Measurements from ENCODE around the gene UBXN4. TPM values are rescaled to one million over a fixed set of nuclear protein-coding genes. Genes with fewer than 3 reads are reported as not detected.

The UBXN4 gene
- total and polyA plus RNA-seq, 2 of the 4 experiments (the other 2 are of a cell fraction): 48.1 to 49.1 TPM

- no peaks in the 10 kb centered on the region for H4K20me1 ChIP-seq (ENCODE audit: insufficient read depth, low read length)
- H3K79me1 ChIP-seq (ENCODE audit: low read depth in 1 of 2, low read length in 2 of 2): no peaks in the 10 kb centered on the region
- WGBS, 2 experiments (ENCODE audit: extremely low coverage in 2 of 2, insufficient read length in 1 of 2): 67% methylated on average over 3 of the region's 3 CpGs; no CpG with 5 or more reads in 1 of the 2 experiments
- no peak overlapping the region for H2BK20ac ChIP-seq (ENCODE audit: low read depth, low read length)
- H4K5ac ChIP-seq (ENCODE audit: low read depth, low read length): no peak overlapping the region
- H2AFZ ChIP-seq (replicated peaks; ENCODE audit: low read length, poor library complexity): no peak overlapping the region
- H3K9me1 ChIP-seq (ENCODE audit: insufficient read depth, low read length): no peaks in the 10 kb centered on the region
- H3K4me1 ChIP-seq (ENCODE audit: control insufficient read depth, insufficient read depth, low read length): no peaks in the 10 kb centered on the region
- in situ Hi-C loops (cut with MboI; ENCODE audit: low sequenced_read_pairs) (no loop called here), dilution Hi-C loops (cut with HindIII; ENCODE audit: low sequenced_read_pairs, unreplicated experiment) (no loop called here), intact Hi-C loops (cut with micrococcal nuclease) (no loop called here)
- no peak overlapping the region for H3K4ac ChIP-seq (ENCODE audit: low read depth, low read length)
- H3K23ac ChIP-seq (ENCODE audit: low read depth, low read length): no peak overlapping the region
- H2AK5ac ChIP-seq (ENCODE audit: low read depth, low read length): no peak overlapping the region
- H3K18ac ChIP-seq (ENCODE audit: low read depth, low read length): no peak overlapping the region
- no peak overlapping the region for H3K9ac ChIP-seq (ENCODE audit: low read depth, low read length)
- H3K36me3 ChIP-seq (ENCODE audit: control insufficient read depth, insufficient read depth, low read length): no peaks in the 10 kb centered on the region
- H2BK15ac ChIP-seq (ENCODE audit: low read depth, low read length): no peak overlapping the region
- no peak overlapping the region for H3K4me2 ChIP-seq (ENCODE audit: low read depth, low read length)
- ATAC-seq (ENCODE audit: low read depth): no peak
- H2AK9ac ChIP-seq (replicated peaks; ENCODE audit: low read depth, low read length, poor library complexity): no peak overlapping the region
- no TSS peak for BruUV-seq (replicated peaks)
- DNase-seq: no peak
- no peak overlapping the region for H3K14ac ChIP-seq (replicated peaks; ENCODE audit: low read depth, low read length)
- no peak overlapping the region for H3K4me3 ChIP-seq (ENCODE audit: insufficient read depth, low read depth, low read length)
- CTCF ChIA-PET: no interaction called here
- TF ChIP-seq SMC3 (IDR thresholded peaks at IDR 0.05; ENCODE audit: low read depth, low read length): no peak
- no peak for TF ChIP-seq MXI1 (IDR thresholded peaks at IDR 0.05; ENCODE audit: borderline replicate concordance, low read depth, low read length)
- no peak for TF ChIP-seq USF2 (IDR thresholded peaks at IDR 0.05; ENCODE audit: low read depth, low read length)
- peaks cover 2% of the 10 kb centered on the region for H3K27me3 ChIP-seq (ENCODE audit: control insufficient read depth, insufficient read depth, low read length)
- POLR2A ChIA-PET (ENCODE audit: unreplicated experiment): no interaction called here
- H2BK5ac ChIP-seq (ENCODE audit: low read depth, low read length, poor library complexity, severe bottlenecking): no peak overlapping the region
- H3K27ac ChIP-seq (ENCODE audit: insufficient read depth, low read length): no peak overlapping the region
- no peak overlapping the region for H4K8ac ChIP-seq (ENCODE audit: low read depth in 2 of 2, low read length in 2 of 2)
- H3K56ac ChIP-seq (ENCODE audit: extremely low read depth, insufficient read depth, low read length): no peak overlapping the region
- no peak overlapping the region for H2BK120ac ChIP-seq (ENCODE audit: low read depth, low read length)
- H3K9me3 ChIP-seq (ENCODE audit: control insufficient read depth, insufficient read depth, low read length): peaks cover 3% of the 10 kb centered on the region; the same call in 1 of the 2 replicates
- no peak overlapping the region for H4K91ac ChIP-seq (ENCODE audit: insufficient read depth, low read depth, low read length)
These were observed 60.7 kb downstream of the UBXN4 start for GRCh38 chr2:135802350-135802749.

Data from IMR-90 (cell line).